ENCODE measurements around the gene TM9SF1. TPM values are rescaled to one million over a fixed set of nuclear protein-coding genes. Genes with fewer than 3 reads are reported as not detected.

TM9SF1 gene
- total and polyA plus RNA-seq, 9 of the 15 experiments (the other 6 are each of a cell fraction or from before 2014, with no cell fraction given) = 5.3 to 20.3 (median 11.8) TPM

DNA sequence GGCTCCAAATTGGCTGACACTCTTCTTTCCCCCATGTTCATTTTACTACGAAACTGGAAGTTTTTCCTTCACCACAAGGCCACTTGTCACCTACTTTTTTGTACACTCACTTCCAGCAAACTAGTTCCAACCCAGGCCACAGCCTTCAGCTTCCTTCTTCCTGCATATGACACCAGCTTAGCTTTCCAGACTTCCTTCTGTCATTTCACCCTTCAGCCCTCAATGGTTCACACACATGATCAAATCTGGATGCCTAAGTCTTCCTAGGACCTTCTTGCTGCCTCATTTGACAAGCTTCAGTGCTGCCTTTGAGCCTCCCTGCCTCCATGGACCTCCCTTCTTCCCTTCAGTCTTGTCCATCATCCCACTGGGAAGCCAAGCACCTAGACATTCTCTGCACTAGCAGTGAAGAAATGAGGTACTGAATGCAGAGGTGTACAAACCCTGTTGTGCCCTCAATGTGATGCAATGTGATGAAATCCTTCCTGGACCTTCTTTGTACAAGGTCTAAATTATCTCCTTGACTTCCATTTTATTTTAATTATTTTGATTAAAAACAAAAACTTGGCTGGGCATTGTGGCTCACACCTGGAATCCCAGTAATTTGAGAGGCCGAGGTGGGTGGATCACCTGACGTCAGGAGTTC is 27.6 kb downstream of the TM9SF1 start (continued):
- TF ChIP-seq CEBPG (CRISPR knock-in tag; IDR thresholded peaks at IDR 0.05) (peak; percentile 83), CEBPG (tag; conservative IDR thresholded peaks at IDR 0.05 in 1 of 2, IDR thresholded peaks at IDR 0.05 in 1 of 2) (peak; percentile 69 to 92), POLR2H (tag; IDR thresholded peaks at IDR 0.05; ENCODE audit: low read depth) (0 out of 2 replicates have a peak, but pooled peaks have one; percentile 28), ZNF24 (IDR thresholded peaks at IDR 0.05) (peak; percentile 62; the same call in 1 of the 2 replicates), CC2D1A (IDR thresholded peaks at IDR 0.05) (no peak), RFX7 (CRISPR knock-in tag; IDR thresholded peaks at IDR 0.05) (no peak)

DNA sequence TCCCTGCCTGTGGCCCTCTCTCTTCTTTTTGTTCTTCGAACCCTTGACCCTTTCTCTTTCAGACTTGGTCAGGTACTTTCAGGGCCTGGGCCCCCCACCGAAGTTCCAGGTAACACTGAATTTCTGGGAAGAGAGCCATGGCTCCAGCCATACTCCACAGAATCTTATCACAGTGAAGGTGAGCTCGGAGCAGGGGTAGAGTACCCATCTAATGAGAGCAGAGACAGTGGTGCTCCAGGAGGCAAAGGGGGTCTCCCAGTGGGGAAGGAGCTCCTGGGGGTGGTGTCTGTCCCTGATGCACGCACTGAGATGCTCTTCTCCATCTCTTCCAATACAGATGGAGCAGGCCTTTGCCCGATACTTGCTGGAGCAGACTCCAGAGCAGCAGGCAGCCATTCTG is 29.5 kb downstream of the TM9SF1 start:
- TF ChIP-seq RNF2 (IDR thresholded peaks at IDR 0.05) (no peak), MEF2A (IDR thresholded peaks at IDR 0.05; ENCODE audit: control insufficient read depth, low read depth, low read length) (no peak)
- in situ Hi-C loops (cut with MboI) (no loop called here), intact Hi-C loops (cut with micrococcal nuclease) (no loop called here)
- FAIRE-seq = no peak
- DNase-seq (ENCODE audit: extremely low read depth in 1 of 4, low spot score in 3 of 4) = no peak
- BruUV-seq (replicated peaks) = no TSS peak
- Histone ChIP-seq H3K27ac (ENCODE audit: extremely low read depth, low read depth, low read length) (no peak overlapping the region), H3K79me2 (ENCODE audit: control insufficient read depth, insufficient read depth, low read length) (peaks cover 10% of the 10 kb centered on the region; the same call in 2 of the 3 replicates), H3K9me1 (ENCODE audit: control insufficient read depth, insufficient read depth, low read length) (no peaks in the 10 kb centered on the region), H4K20me1 (replicated peaks; ENCODE audit: control insufficient read depth, insufficient read depth, low read length) (no peaks in the 10 kb centered on the region), H3K27me3 (ENCODE audit: control insufficient read depth in 2 of 2, insufficient read depth in 2 of 2, low read length in 2 of 2) (no peaks in the 10 kb centered on the region), H3K9ac (ENCODE audit: insufficient read depth in 1 of 2, low read depth in 2 of 2, low read length in 2 of 2) (no peak overlapping the region; a peak in 1 of 4 replicates), H3K36me3 (ENCODE audit: control insufficient read depth, insufficient read depth, low read length) (peaks cover 40% of the 10 kb centered on the region; the same call in 2 of the 3 replicates), H3K4me1 (replicated peaks in 1 of 2; ENCODE audit: control insufficient read depth in 2 of 2, insufficient read depth in 2 of 2, low read length in 2 of 2) (peaks cover 5 to 13% of the 10 kb centered on the region in 2 experiments; a peak in 4 of 5 replicates), H2AFZ (ENCODE audit: low read depth, low read length) (no peak overlapping the region), H3K9me3 (replicated peaks; ENCODE audit: control insufficient read depth, insufficient read depth, low read depth, low read length) (no peaks in the 10 kb centered on the region), H3K4me3 (no peak overlapping the region), H3K4me2 (ENCODE audit: insufficient read depth, low read length) (no peak overlapping the region)
- ATAC-seq = no peak
- ChIA-PET POLR2A (no interaction called here), CTCF (ENCODE audit: low intra/inter-chr PET ratio) (no interaction called here)
- WGBS (ENCODE audit: insufficient coverage, low coverage, missing lambda C conversion rate) = 78% methylated on average over 5 of the region's 5 CpGs
